ENCODE results near the gene SLC8A2. TPM values are rescaled to one million over a fixed set of nuclear protein-coding genes. Genes with fewer than 3 reads are reported as not detected.

SLC8A2 gene
- total RNA-seq, 1 experiment from 2014 or later = 11.3 TPM

- Histone ChIP-seq H3K23me2 (ENCODE audit: insufficient read length, low read depth, low read length, poor library complexity, severe bottlenecking) (no peaks in the 10 kb centered on the region), H2AFZ (ENCODE audit: low read length) (no peak overlapping the region)
Observed at GRCh38 chr19:47380559-47380958, 91.1 kb downstream of the SLC8A2 start.

More at GRCh38 chr19:47380559-47380958, 91.1 kb downstream of the SLC8A2 start:
- WGBS (ENCODE audit: extremely low coverage, insufficient read length, low lambda C conversion rate) = no CpG with 5 or more reads among the region's 6 CpGs
- TF ChIP-seq CTCF (conservative IDR thresholded peaks at IDR 0.05) = no peak
- H3K23ac ChIP-seq (ENCODE audit: insufficient read length, low read depth, low read length) = no peak overlapping the region
- H3K36me3 Mint-ChIP-seq (ENCODE audit: insufficient read depth in 1 of 3, low read depth in 3 of 3) = peaks cover 23 to 68% (median 49%) of the 10 kb centered on the region in 3 experiments; a peak in 6 of 7 replicates
- no peak overlapping the region for H4K8ac ChIP-seq (replicated peaks; ENCODE audit: insufficient read length, low read depth, low read length)
- no peak overlapping the region for H4K5ac ChIP-seq (ENCODE audit: insufficient read length, low read depth, low read length)
- H3K79me1 ChIP-seq (ENCODE audit: insufficient read depth, low read depth, low read length, poor library complexity, severe bottlenecking) = no peaks in the 10 kb centered on the region
- no peak overlapping the region for H3K27ac ChIP-seq (ENCODE audit: insufficient read length, low read depth, low read length)
- H3K9me3 ChIP-seq (ENCODE audit: control insufficient read depth, low read depth, low read length) = no peaks in the 10 kb centered on the region
- no peak overlapping the region for H3K4me2 ChIP-seq (ENCODE audit: insufficient read depth, insufficient read length, low read length)
- no peak overlapping the region for H2BK12ac ChIP-seq (ENCODE audit: insufficient read length, low read depth, low read length)
- H3K56ac ChIP-seq (ENCODE audit: insufficient read length, low read depth, low read length) = no peak overlapping the region
- H3K14ac ChIP-seq (ENCODE audit: insufficient read depth, low read length) = no peak overlapping the region
- no peaks in the 10 kb centered on the region for H3K27me3 ChIP-seq (ENCODE audit: insufficient read depth, low read length)
- H2BK120ac ChIP-seq (ENCODE audit: low read depth, low read length, poor library complexity, severe bottlenecking) = no peak overlapping the region
- H3K27ac Mint-ChIP-seq = no peak overlapping the region; a peak in 1 of 7 replicates
- H3K9ac ChIP-seq (ENCODE audit: extremely low read depth, insufficient read length, low read length) = no peak overlapping the region
- no peak overlapping the region for H3K4ac ChIP-seq (ENCODE audit: low read depth, low read length)
- H3K4me3 Mint-ChIP-seq = no peak overlapping the region
- H3K4me1 Mint-ChIP-seq = peaks cover 4 to 7% of the 10 kb centered on the region in 2 experiments; a peak in 3 of 4 replicates
- H3K4me1 ChIP-seq (ENCODE audit: insufficient read depth, low read length) = no peaks in the 10 kb centered on the region
- DNase-seq = no peak
- H4K91ac ChIP-seq (ENCODE audit: insufficient read length, low read depth, low read length) = no peak overlapping the region
- no peak overlapping the region for H3T11ph ChIP-seq (ENCODE audit: low read length)
- no peaks in the 10 kb centered on the region for H3K9me3 Mint-ChIP-seq
- H2BK20ac ChIP-seq (ENCODE audit: low read depth, low read length, poor library complexity, severe bottlenecking) = no peak overlapping the region
- H3K27me3 Mint-ChIP-seq (ENCODE audit: low read depth) = no peaks in the 10 kb centered on the region
- H3K79me2 ChIP-seq (ENCODE audit: insufficient read depth, low read length) = no peaks in the 10 kb centered on the region
- no peaks in the 10 kb centered on the region for H4K20me1 ChIP-seq (ENCODE audit: control insufficient read depth, insufficient read depth, insufficient read length)
- H2BK15ac ChIP-seq (ENCODE audit: low read depth, low read length) = no peak overlapping the region
- H2BK5ac ChIP-seq (ENCODE audit: insufficient read length, low read length) = no peak overlapping the region
- no peak overlapping the region for H2AK5ac ChIP-seq (ENCODE audit: insufficient read length, low read length)
- no peak overlapping the region for H3K18ac ChIP-seq (ENCODE audit: insufficient read length, low read depth, low read length)

Data from H9 (cell line).